Esophagus muscularis mucosa (tissue), 4 donors: ENCODE measurements around the gene SLA2.

Experiments used
- EP300 ChIP-seq: sonication (generic); formaldehyde crosslinking; IDR thresholded peaks from one replicate; pipeline ENCODE4 v1.6.1; 2017; ENCODE audit warnings: antibody characterized with exemption
- POLR2A ChIP-seq: fragments of 450-650 bp; IDR thresholded peaks from one replicate; pipeline ENCODE4 v1.6.1; 2017; ENCODE audit warnings: antibody characterized with exemption, moderate library complexity, mild to moderate bottlenecking, low read depth
- POLR2AphosphoS5 ChIP-seq, 2 donors: sonication (generic); formaldehyde crosslinking; IDR thresholded peaks; one replicate each; pipeline ENCODE4 v1.6.1; 2017; ENCODE audit warnings: antibody characterized with exemption in 2 of 2
- TF ChIP-seq, protein P1 (sequence below), 3 experiments: fragments of 200-600 bp in 2 of 3; fragments of 450-650 bp in 1 of 3; sonication (generic) in 2 of 3; IDR thresholded peaks; one replicate each; pipeline ENCODE4 v1.5.1; 2017 to 2019; ENCODE audit warnings: antibody characterized with exemption in 3 of 3, mild to moderate bottlenecking in 2 of 3, moderate library complexity in 1 of 3

DNA sequence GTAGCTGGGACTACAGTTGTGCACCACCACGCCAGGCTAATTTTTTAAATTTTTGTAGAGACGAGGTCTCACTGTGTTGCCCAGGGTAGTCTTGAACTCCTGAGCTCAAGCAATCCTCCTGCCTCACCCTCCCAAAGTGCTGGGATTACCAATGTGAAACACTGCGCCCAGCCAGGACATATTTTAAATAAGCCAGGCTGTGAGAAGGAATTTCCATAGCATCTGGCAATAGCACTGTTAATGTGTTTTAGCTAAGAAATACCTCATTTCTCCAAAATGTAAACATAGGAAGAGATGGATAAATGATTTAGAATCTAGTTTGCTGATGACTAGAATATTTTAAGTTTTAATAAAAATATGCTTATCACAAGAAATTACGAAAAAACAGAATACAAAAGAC, 27.0 kb upstream of the SLA2 start:
- no peak for TF ChIP-seq POLR2A
- TF ChIP-seq, protein P1, sequence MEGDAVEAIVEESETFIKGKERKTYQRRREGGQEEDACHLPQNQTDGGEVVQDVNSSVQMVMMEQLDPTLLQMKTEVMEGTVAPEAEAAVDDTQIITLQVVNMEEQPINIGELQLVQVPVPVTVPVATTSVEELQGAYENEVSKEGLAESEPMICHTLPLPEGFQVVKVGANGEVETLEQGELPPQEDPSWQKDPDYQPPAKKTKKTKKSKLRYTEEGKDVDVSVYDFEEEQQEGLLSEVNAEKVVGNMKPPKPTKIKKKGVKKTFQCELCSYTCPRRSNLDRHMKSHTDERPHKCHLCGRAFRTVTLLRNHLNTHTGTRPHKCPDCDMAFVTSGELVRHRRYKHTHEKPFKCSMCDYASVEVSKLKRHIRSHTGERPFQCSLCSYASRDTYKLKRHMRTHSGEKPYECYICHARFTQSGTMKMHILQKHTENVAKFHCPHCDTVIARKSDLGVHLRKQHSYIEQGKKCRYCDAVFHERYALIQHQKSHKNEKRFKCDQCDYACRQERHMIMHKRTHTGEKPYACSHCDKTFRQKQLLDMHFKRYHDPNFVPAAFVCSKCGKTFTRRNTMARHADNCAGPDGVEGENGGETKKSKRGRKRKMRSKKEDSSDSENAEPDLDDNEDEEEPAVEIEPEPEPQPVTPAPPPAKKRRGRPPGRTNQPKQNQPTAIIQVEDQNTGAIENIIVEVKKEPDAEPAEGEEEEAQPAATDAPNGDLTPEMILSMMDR (IDR thresholded peaks at IDR 0.05), result no peak
- TF ChIP-seq POLR2AphosphoS5 (IDR thresholded peaks at IDR 0.05), result no peak
- TF ChIP-seq EP300, result no peak
